HepG2 (cell line): Measurements from ENCODE around the gene URB1. TPM values are rescaled to one million over a fixed set of nuclear protein-coding genes. Genes with fewer than 3 reads are reported as not detected.

Experiments used
- BATF2 ChIP-seq: sonication (generic); formaldehyde crosslinking; IDR thresholded peaks from 2 replicates; pipeline ENCODE4 v1.8.0; 2022; ENCODE audit warnings: mild to moderate bottlenecking, missing genetic modification reagents, moderate library complexity
- DBP ChIP-seq: sonication (generic); formaldehyde crosslinking; IDR thresholded peaks from 2 replicates; pipeline ENCODE4 v1.4.0; 2020; ENCODE audit warnings: missing genetic modification reagents; ENCODE audit errors: not compliant biosample characterization
- EP300 ChIP-seq, 3 experiments: sonication (generic) in 1 of 3; formaldehyde crosslinking in 1 of 3; IDR thresholded peaks; 2 replicates each; pipeline versions ENCODE4 v1.5.1 to v1.6.1; 2011 to 2020; ENCODE audit warnings: low read depth in 2 of 3, low read length in 2 of 3, borderline replicate concordance in 1 of 3, improper control_type of control experiment in 1 of 3, mild to moderate bottlenecking in 1 of 3, missing genetic modification reagents in 1 of 3, moderate library complexity in 1 of 3
- FOXA3 ChIP-seq: IDR thresholded peaks from 2 replicates; pipeline ENCODE4 v1.6.1; 2016; ENCODE audit warnings: missing genetic modification reagents, missing compliant biosample characterization
- LCORL ChIP-seq, 2 experiments: fragments of 450-650 bp in 1 of 2; sonication (generic) in 1 of 2; formaldehyde crosslinking in 1 of 2; IDR thresholded peaks; 2 replicates each; pipeline versions ENCODE4 v1.5.0 to v1.6.1; 2017 to 2020; ENCODE audit warnings: antibody characterized with exemption in 1 of 2, missing genetic modification reagents in 1 of 2
- MLXIP ChIP-seq: sonication (generic); formaldehyde crosslinking; IDR thresholded peaks from 2 replicates; pipeline ENCODE4 v1.9.0; 2021; ENCODE audit warnings: missing genetic modification reagents, borderline replicate concordance
- MNT ChIP-seq: fragments of 450-650 bp; IDR thresholded peaks from 2 replicates; pipeline ENCODE4 v1.6.1; 2016
- NR2F6 ChIP-seq, 2 experiments: IDR thresholded peaks; 2 replicates each; pipeline ENCODE4 v1.6.1; 2016; ENCODE audit warnings: antibody characterized with exemption in 1 of 2, mild to moderate bottlenecking in 1 of 2
- TCF12 ChIP-seq, 2 experiments: fragments of 450-650 bp in 1 of 2; sonication (generic) in 1 of 2; formaldehyde crosslinking in 1 of 2; IDR thresholded peaks; 2 replicates each; pipeline versions ENCODE4 v1.6.1 to v1.8.0; 2017 to 2022; ENCODE audit warnings: antibody characterized with exemption in 1 of 2, mild to moderate bottlenecking in 1 of 2, missing genetic modification reagents in 1 of 2, moderate library complexity in 1 of 2
- ZBTB43 ChIP-seq: sonication (generic); formaldehyde crosslinking; conservative IDR thresholded peaks from 2 replicates; pipeline ENCODE4 v1.4.0; 2020; ENCODE audit warnings: missing genetic modification reagents
- ZFAT ChIP-seq: sonication (generic); formaldehyde crosslinking; conservative IDR thresholded peaks from 2 replicates; pipeline ENCODE4 v1.8.1; 2023; ENCODE audit warnings: missing genetic modification reagents, inconsistent platforms
- ZHX2 ChIP-seq, 2 experiments: sonication (generic) in 1 of 2; formaldehyde crosslinking in 1 of 2; IDR thresholded peaks; 2 replicates each; pipeline versions ENCODE4 v1.6.1 to v1.9.0; 2014 to 2022; ENCODE audit warnings: antibody characterized with exemption in 1 of 2, borderline replicate concordance in 1 of 2, inconsistent platforms in 1 of 2, low read depth in 1 of 2, missing genetic modification reagents in 1 of 2
- ZNF788 ChIP-seq: sonication (generic); formaldehyde crosslinking; IDR thresholded peaks from 2 replicates; pipeline ENCODE4 v1.5.0; 2020; ENCODE audit warnings: mild to moderate bottlenecking, missing genetic modification reagents, borderline replicate concordance
- polyA plus RNA-seq, 8 experiments: library from polyadenylated mRNA; depleted of rRNA in 3 of 8; stranded (reverse) in 7 of 8; unstranded in 1 of 8; fragments of >200 nt; fragmentation: Illumina TruSeq in 4 of 8; extraction: Trizol in 4 of 8; gene quantifications; 2 replicates each; pipeline versions ENCODE4 v1.2.1 to v1.2.3, GENCODE V29; 2011 to 2016; ENCODE audit warnings: low read depth in 4 of 8, missing spikeins in 1 of 8, mixed read lengths in 1 of 8; ENCODE audit not compliant: insufficient read depth in 1 of 8
- total RNA-seq, 5 experiments: library from RNA; depleted of rRNA; stranded (reverse); fragments of >200 nt; fragmentation: Illumina TruSeq; extraction: Trizol; gene quantifications; 2 replicates each; pipeline ENCODE4 v1.2.3, GENCODE V29; 2016; ENCODE audit warnings: low read depth in 1 of 5

URB1 gene
- total and polyA plus RNA-seq, 2 of the 13 experiments (the other 11 are each of a cell fraction or from before 2014, with no cell fraction given): 4.5 to 16.7 TPM

GRCh38 chr21:32364387-32364786 lies 28.4 kb downstream of the URB1 start (continued):
- TF ChIP-seq ZHX2 (IDR thresholded peaks at IDR 0.05; ENCODE audit: low read depth): no peak
- TF ChIP-seq ZHX2 (CRISPR knock-in tag; IDR thresholded peaks at IDR 0.05; ENCODE audit: borderline replicate concordance): no peak
- TF ChIP-seq NR2F6 (IDR thresholded peaks at IDR 0.05): no peak
- 0 out of 2 replicates have a peak, but pooled peaks have one; percentile 31 for TF ChIP-seq NR2F6 (CRISPR knock-in tag; IDR thresholded peaks at IDR 0.05)
- TF ChIP-seq LCORL (IDR thresholded peaks at IDR 0.05): no peak
- TF ChIP-seq LCORL (CRISPR knock-in tag; IDR thresholded peaks at IDR 0.05): peak; percentile 66
- peak; percentile 94 for TF ChIP-seq ZBTB43
- peak; percentile 32; the same call in 1 of the 2 replicates for TF ChIP-seq ZNF788 (CRISPR knock-in tag)
- peak; percentile 67 for TF ChIP-seq FOXA3 (CRISPR knock-in tag)
- no peak for TF ChIP-seq BATF2 (CRISPR knock-in tag)
- TF ChIP-seq DBP (CRISPR knock-in tag): no peak
- no peak for TF ChIP-seq ZFAT (CRISPR knock-in tag)
- TF ChIP-seq MNT: no peak
- TF ChIP-seq TCF12 (IDR thresholded peaks at IDR 0.05): no peak
- TF ChIP-seq TCF12 (CRISPR knock-in tag; IDR thresholded peaks at IDR 0.05): no peak
- peak in 1 of 2 experiments; percentile 45; a peak in 1 of 4 replicates for TF ChIP-seq EP300 (IDR thresholded peaks at IDR 0.05; ENCODE audit: low read depth in 2 of 2, low read length in 2 of 2)
- TF ChIP-seq EP300 (CRISPR knock-in tag; IDR thresholded peaks at IDR 0.05; ENCODE audit: borderline replicate concordance): no peak
- TF ChIP-seq MLXIP (CRISPR knock-in tag): no peak
